Breast epithelium (tissue), 3 donors: ENCODE measurements around the gene MYO1E.

Experiments used
- POLR2AphosphoS5 ChIP-seq, 3 donors: sonication (generic); formaldehyde crosslinking; IDR thresholded peaks; one replicate each; pipeline ENCODE4 v1.6.1; 2017; ENCODE audit warnings: antibody characterized with exemption in 3 of 3
- TF ChIP-seq, protein P1 (sequence below), 3 donors: fragments of 450-650 bp; IDR thresholded peaks; one replicate each; pipeline ENCODE4 v1.5.1; 2016 to 2017; ENCODE audit warnings: antibody characterized with exemption in 3 of 3, mild to moderate bottlenecking in 3 of 3, moderate library complexity in 3 of 3

DNA sequence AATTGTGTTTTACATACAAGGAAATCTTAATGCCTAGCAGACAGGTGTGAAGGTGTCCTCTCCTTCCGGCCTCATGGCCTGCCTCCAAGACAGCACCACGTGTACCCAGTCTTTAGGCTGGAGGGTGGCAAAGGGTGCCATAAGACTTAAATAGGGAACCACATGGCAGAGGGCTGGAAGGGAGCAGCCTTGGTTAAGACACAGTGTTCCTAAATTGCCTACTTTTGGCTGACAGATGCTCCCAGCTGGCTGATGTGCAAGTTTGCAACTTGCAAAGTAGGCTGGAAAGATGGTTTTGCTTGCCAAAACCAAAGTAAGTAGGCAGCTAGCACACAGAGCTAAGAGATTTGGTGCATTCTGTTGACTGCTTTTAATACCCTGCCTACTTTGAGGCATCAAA lies 222.5 kb downstream of the MYO1E start:
- TF ChIP-seq POLR2AphosphoS5 (IDR thresholded peaks at IDR 0.05), result no peak
- TF ChIP-seq, protein P1, sequence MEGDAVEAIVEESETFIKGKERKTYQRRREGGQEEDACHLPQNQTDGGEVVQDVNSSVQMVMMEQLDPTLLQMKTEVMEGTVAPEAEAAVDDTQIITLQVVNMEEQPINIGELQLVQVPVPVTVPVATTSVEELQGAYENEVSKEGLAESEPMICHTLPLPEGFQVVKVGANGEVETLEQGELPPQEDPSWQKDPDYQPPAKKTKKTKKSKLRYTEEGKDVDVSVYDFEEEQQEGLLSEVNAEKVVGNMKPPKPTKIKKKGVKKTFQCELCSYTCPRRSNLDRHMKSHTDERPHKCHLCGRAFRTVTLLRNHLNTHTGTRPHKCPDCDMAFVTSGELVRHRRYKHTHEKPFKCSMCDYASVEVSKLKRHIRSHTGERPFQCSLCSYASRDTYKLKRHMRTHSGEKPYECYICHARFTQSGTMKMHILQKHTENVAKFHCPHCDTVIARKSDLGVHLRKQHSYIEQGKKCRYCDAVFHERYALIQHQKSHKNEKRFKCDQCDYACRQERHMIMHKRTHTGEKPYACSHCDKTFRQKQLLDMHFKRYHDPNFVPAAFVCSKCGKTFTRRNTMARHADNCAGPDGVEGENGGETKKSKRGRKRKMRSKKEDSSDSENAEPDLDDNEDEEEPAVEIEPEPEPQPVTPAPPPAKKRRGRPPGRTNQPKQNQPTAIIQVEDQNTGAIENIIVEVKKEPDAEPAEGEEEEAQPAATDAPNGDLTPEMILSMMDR (IDR thresholded peaks at IDR 0.05), result no peak
